Esophagus muscularis mucosa (tissue), 4 donors: Measurements from ENCODE around the gene PTPRK. TPM values are rescaled to one million over a fixed set of nuclear protein-coding genes. Genes with fewer than 3 reads are reported as not detected.

Experiments used
- DNase-seq: peaks from one replicate; pipeline ENCODE4 v3.0.0-alpha.2; 2017; ENCODE audit errors: extremely low spot score
- H3K27ac ChIP-seq, 4 donors: fragments of 200-600 bp; sonication (generic); replicated peaks in 1 of 4; 1 replicate in 3 of 4; 2 replicates in 1 of 4; pipeline ENCODE4 v1.5.1; 2016 to 2019; ENCODE audit warnings: mild to moderate bottlenecking in 1 of 4
- H3K27me3 ChIP-seq, 4 donors: fragments of 200-600 bp; sonication (generic); one replicate each; pipeline versions ENCODE4 v1.5.1 to v1.6.0; 2016 to 2019
- H3K36me3 ChIP-seq, 4 donors: fragments of 200-600 bp; sonication (generic); one replicate each; pipeline ENCODE4 v1.5.1; 2016 to 2019
- H3K4me1 ChIP-seq, 4 donors: fragments of 200-600 bp; sonication (generic); one replicate each; pipeline ENCODE4 v1.5.1; 2016 to 2019
- H3K4me3 ChIP-seq, 4 donors: fragments of 200-600 bp; sonication (generic); 1 replicate in 2 of 4; 2 replicates in 2 of 4; pipeline ENCODE4 v1.5.1; 2016 to 2019; ENCODE audit warnings: mild to moderate bottlenecking in 4 of 4, moderate library complexity in 1 of 4
- H3K9me3 ChIP-seq, 4 donors: fragments of 200-600 bp; sonication (generic); 1 replicate in 3 of 4; 2 replicates in 1 of 4; pipeline ENCODE4 v1.5.1; 2016 to 2019
- CTCF ChIP-seq, 3 experiments: fragments of 200-600 bp in 2 of 3; fragments of 450-650 bp in 1 of 3; sonication (generic) in 2 of 3; IDR thresholded peaks; one replicate each; pipeline ENCODE4 v1.5.1; 2017 to 2019; ENCODE audit warnings: antibody characterized with exemption in 3 of 3, mild to moderate bottlenecking in 2 of 3, moderate library complexity in 1 of 3
- EP300 ChIP-seq: sonication (generic); formaldehyde crosslinking; IDR thresholded peaks from one replicate; pipeline ENCODE4 v1.6.1; 2017; ENCODE audit warnings: antibody characterized with exemption
- POLR2A ChIP-seq: fragments of 450-650 bp; IDR thresholded peaks from one replicate; pipeline ENCODE4 v1.6.1; 2017; ENCODE audit warnings: antibody characterized with exemption, moderate library complexity, mild to moderate bottlenecking, low read depth
- POLR2AphosphoS5 ChIP-seq, 2 donors: sonication (generic); formaldehyde crosslinking; IDR thresholded peaks; one replicate each; pipeline ENCODE4 v1.6.1; 2017; ENCODE audit warnings: antibody characterized with exemption in 2 of 2
- WGBS: methylation state at CpG from one replicate; pipeline ENCODE4 v1.1.5; 2018; 5-methylcytosine and 5-hydroxymethylcytosine counted together
- intact Hi-C: fragments of 100-400 bp; cut with DNase I; formaldehyde crosslinking; loops from one replicate; pipeline ENCODE4 v1.15.1; 2023
- total RNA-seq, 4 donors: library from RNA; depleted of rRNA; stranded (reverse); fragments of >200 nt; gene quantifications; one replicate each; pipeline versions ENCODE4 v1.1.0 to v1.2.1, GENCODE V29; 2016

PTPRK gene
- total RNA-seq, 4 donors from 2014 or later: 36.8 to 53.1 (median 43.8) TPM

GRCh38 chr6:128242765-128243403 is 277.5 kb downstream of the PTPRK start:
- Histone ChIP-seq H3K4me1 (peaks cover 0 to 17% (median 7%) of the 10 kb centered on the region in 4 donors), H3K36me3 (no peaks in the 10 kb centered on the region), H3K9me3 (no peaks in the 10 kb centered on the region), H3K4me3 (no peak overlapping the region), H3K27ac (no peak overlapping the region), H3K27me3 (no peaks in the 10 kb centered on the region)
- no peak for DNase-seq
- TF ChIP-seq CTCF (IDR thresholded peaks at IDR 0.05): no peak
- no peak for TF ChIP-seq EP300
- no peak for TF ChIP-seq POLR2A
- TF ChIP-seq POLR2AphosphoS5 (IDR thresholded peaks at IDR 0.05): no peak
- intact Hi-C loops: no loop called here
- 97% methylated on average over 3 of the region's 3 CpGs for WGBS

- Histone ChIP-seq H3K27ac (no peak overlapping the region), H3K4me1 (peaks cover 0 to 17% (median 7%) of the 10 kb centered on the region in 4 donors), H3K9me3 (no peaks in the 10 kb centered on the region), H3K36me3 (no peaks in the 10 kb centered on the region), H3K27me3 (no peaks in the 10 kb centered on the region), H3K4me3 (no peak overlapping the region)
- intact Hi-C loops: no loop called here
- no peak for DNase-seq
- 73% methylated on average over 3 of the region's 3 CpGs for WGBS
- TF ChIP-seq POLR2AphosphoS5 (IDR thresholded peaks at IDR 0.05): no peak
- TF ChIP-seq EP300: no peak
- TF ChIP-seq POLR2A: no peak
- TF ChIP-seq CTCF (IDR thresholded peaks at IDR 0.05): no peak
Measured at GRCh38 chr6:128241216-128241615, 279.2 kb downstream of the PTPRK start.

GRCh38 chr6:128240024-128240428 is 280.4 kb downstream of the PTPRK start:
- Histone ChIP-seq H3K4me3 (no peak overlapping the region), H3K4me1 (peaks cover 0 to 17% (median 7%) of the 10 kb centered on the region in 4 donors), H3K36me3 (no peaks in the 10 kb centered on the region), H3K9me3 (no peaks in the 10 kb centered on the region), H3K27me3 (no peaks in the 10 kb centered on the region), H3K27ac (no peak overlapping the region)
- 72% methylated on average over 3 of the region's 3 CpGs for WGBS
- TF ChIP-seq POLR2A: no peak
- TF ChIP-seq CTCF (IDR thresholded peaks at IDR 0.05): no peak
- no peak for TF ChIP-seq POLR2AphosphoS5 (IDR thresholded peaks at IDR 0.05)
- no peak for DNase-seq
- intact Hi-C loops: no loop called here

DNA sequence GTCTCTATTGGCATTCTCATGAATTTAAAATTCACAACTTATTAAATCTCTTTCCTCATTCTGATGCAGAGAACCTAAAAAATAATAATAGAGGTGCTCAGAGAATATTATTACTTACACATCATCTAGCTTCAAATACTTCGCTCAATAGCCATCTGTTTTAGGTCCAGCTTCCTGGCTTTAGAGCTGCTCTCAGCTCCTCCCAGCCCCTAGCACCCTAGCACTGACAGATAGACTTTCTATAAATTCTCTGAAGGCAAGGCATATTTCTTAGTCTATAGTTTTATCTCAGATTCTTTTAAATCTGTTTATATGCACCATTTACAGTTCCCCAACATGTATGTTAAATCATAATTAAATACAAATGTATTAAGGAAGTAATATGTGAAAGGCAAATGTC is 281.3 kb downstream of the PTPRK start:
- intact Hi-C loops: no loop called here
- TF ChIP-seq EP300 (no peak), POLR2A (no peak), POLR2AphosphoS5 (IDR thresholded peaks at IDR 0.05) (no peak), CTCF (IDR thresholded peaks at IDR 0.05) (no peak)
- 85% methylated on average over 1 of the region's 1 CpG for WGBS
- Histone ChIP-seq H3K4me1 (peaks cover 0 to 17% (median 5%) of the 10 kb centered on the region in 4 donors), H3K27ac (no peak overlapping the region), H3K27me3 (no peaks in the 10 kb centered on the region), H3K9me3 (no peaks in the 10 kb centered on the region), H3K36me3 (no peaks in the 10 kb centered on the region), H3K4me3 (no peak overlapping the region)
- DNase-seq: no peak

DNA sequence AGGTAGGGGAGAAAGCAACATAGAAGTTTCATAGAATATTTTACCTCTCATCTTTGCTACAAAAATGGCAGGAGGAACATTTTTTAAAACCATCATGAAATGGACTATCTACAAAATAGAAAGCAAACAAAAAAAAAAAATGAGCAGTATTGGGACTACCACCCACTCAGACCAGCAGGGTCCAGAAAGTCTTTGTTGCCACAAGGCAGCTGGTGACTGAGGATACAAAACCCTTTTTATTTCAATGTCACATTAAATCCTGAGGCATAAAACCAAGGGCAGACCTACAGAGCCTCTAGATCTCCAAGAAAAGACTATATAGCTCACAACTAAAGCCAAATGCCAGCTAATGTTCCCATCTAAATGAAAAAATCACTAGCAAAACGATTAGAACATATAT is 282.2 kb downstream of the PTPRK start:
- H3K27ac ChIP-seq: no peak overlapping the region
- H3K36me3 ChIP-seq: no peaks in the 10 kb centered on the region
- H3K9me3 ChIP-seq: no peaks in the 10 kb centered on the region
- H3K27me3 ChIP-seq: no peaks in the 10 kb centered on the region
- WGBS: 83% methylated on average over 1 of the region's 1 CpG
- TF ChIP-seq CTCF (IDR thresholded peaks at IDR 0.05): no peak
- no peak for TF ChIP-seq POLR2AphosphoS5 (IDR thresholded peaks at IDR 0.05)
- no peak for TF ChIP-seq EP300
- no peak for TF ChIP-seq POLR2A
- DNase-seq: no peak
- H3K4me1 ChIP-seq: peaks cover 0 to 17% (median 5%) of the 10 kb centered on the region in 4 donors
- intact Hi-C loops: no loop called here
- no peak overlapping the region for H3K4me3 ChIP-seq
